ENCODE data around the gene WNT5B. TPM values are rescaled to one million over a fixed set of nuclear protein-coding genes. Genes with fewer than 3 reads are reported as not detected.

Gene WNT5B
- total RNA-seq (2014; rRNA removed; shearing (Covaris generic)), result 0.53 and 0.69 TPM in 2 replicates
- polyA plus RNA-seq (2015; cell fraction: cytosol; rRNA removed), result 0.79 and 3.4 TPM in 2 replicates
- polyA plus RNA-seq (2015; cell fraction: nucleus; rRNA removed), result not detected in 2 replicates

- DNase-seq (ENCODE audit: low read depth, low spot score), result no peak
- in situ Hi-C loops (cut with HindIII; ENCODE audit: low pct_unique_long_range_greater_than_20kb, low sequenced_read_pairs), result no loop called here
Measured at GRCh38 chr12:1628666-1629337, at the start of gene WNT5B. TSS of gene WNT5B (plus strand) at chr12:1629231. CDS start at chr12:1631355, 2,124 bp downstream.

GRCh38 chr12:1579651-1580435 lies 49.2 kb upstream of the WNT5B start:
- in situ Hi-C loops (cut with HindIII; ENCODE audit: low pct_unique_long_range_greater_than_20kb, low sequenced_read_pairs), result no loop called here

GRCh38 chr12:1580526-1580925 lies 48.5 kb upstream of the WNT5B start:
- DNase-seq (ENCODE audit: low read depth, low spot score), result no peak
- in situ Hi-C loops (cut with HindIII; ENCODE audit: low pct_unique_long_range_greater_than_20kb, low sequenced_read_pairs), result no loop called here

More at GRCh38 chr12:1579651-1580435, 49.2 kb upstream of the WNT5B start:
- no peak for DNase-seq (ENCODE audit: low read depth, low spot score)

GRCh38 chr12:1581973-1582708 lies 46.9 kb upstream of the WNT5B start:
- DNase-seq (ENCODE audit: low read depth, low spot score), result no peak
- in situ Hi-C loops (cut with HindIII; ENCODE audit: low pct_unique_long_range_greater_than_20kb, low sequenced_read_pairs), result no loop called here

GRCh38 chr12:1582709-1583050 lies 46.4 kb upstream of the WNT5B start:
- DNase-seq (ENCODE audit: low read depth, low spot score), result no peak
- in situ Hi-C loops (cut with HindIII; ENCODE audit: low pct_unique_long_range_greater_than_20kb, low sequenced_read_pairs), result no loop called here

- in situ Hi-C loops (cut with HindIII; ENCODE audit: low pct_unique_long_range_greater_than_20kb, low sequenced_read_pairs), result no loop called here
- peak; percentile 84 for DNase-seq (ENCODE audit: low read depth, low spot score)
Measured at GRCh38 chr12:1583421-1584078, 45.5 kb upstream of the WNT5B start.

GRCh38 chr12:1584326-1584725 lies 44.7 kb upstream of the WNT5B start:
- DNase-seq (ENCODE audit: low read depth, low spot score), result no peak

GRCh38 chr12:1587927-1588574 lies 41.0 kb upstream of the WNT5B start:
- DNase-seq (ENCODE audit: low read depth, low spot score), result no peak
- in situ Hi-C loops (cut with HindIII; ENCODE audit: low pct_unique_long_range_greater_than_20kb, low sequenced_read_pairs), result no loop called here

More at GRCh38 chr12:1584326-1584725, 44.7 kb upstream of the WNT5B start:
- in situ Hi-C loops (cut with HindIII; ENCODE audit: low pct_unique_long_range_greater_than_20kb, low sequenced_read_pairs), result no loop called here

- in situ Hi-C loops (cut with HindIII; ENCODE audit: low pct_unique_long_range_greater_than_20kb, low sequenced_read_pairs), result no loop called here
- DNase-seq (ENCODE audit: low read depth, low spot score), result no peak
Measured at GRCh38 chr12:1588575-1588947, 40.5 kb upstream of the WNT5B start.

GRCh38 chr12:1590221-1590979 lies 38.6 kb upstream of the WNT5B start:
- DNase-seq (ENCODE audit: low read depth, low spot score), result no peak
- in situ Hi-C loops (cut with HindIII; ENCODE audit: low pct_unique_long_range_greater_than_20kb, low sequenced_read_pairs), result no loop called here

- DNase-seq (ENCODE audit: low read depth, low spot score), result no peak
- in situ Hi-C loops (cut with HindIII; ENCODE audit: low pct_unique_long_range_greater_than_20kb, low sequenced_read_pairs), result no loop called here
Measured at GRCh38 chr12:1591034-1591433, 38.0 kb upstream of the WNT5B start.

- in situ Hi-C loops (cut with HindIII; ENCODE audit: low pct_unique_long_range_greater_than_20kb, low sequenced_read_pairs), result no loop called here
- peak; percentile 45 for DNase-seq (ENCODE audit: low read depth, low spot score)
Measured at GRCh38 chr12:1591543-1591942, 37.5 kb upstream of the WNT5B start.

GRCh38 chr12:1592444-1593173 lies 36.4 kb upstream of the WNT5B start:
- no peak for DNase-seq (ENCODE audit: low read depth, low spot score)

GRCh38 chr12:1593174-1594005 lies 35.6 kb upstream of the WNT5B start:
- no peak for DNase-seq (ENCODE audit: low read depth, low spot score)
- in situ Hi-C loops (cut with HindIII; ENCODE audit: low pct_unique_long_range_greater_than_20kb, low sequenced_read_pairs), result no loop called here

More at GRCh38 chr12:1592444-1593173, 36.4 kb upstream of the WNT5B start:
- in situ Hi-C loops (cut with HindIII; ENCODE audit: low pct_unique_long_range_greater_than_20kb, low sequenced_read_pairs), result no loop called here

GRCh38 chr12:1594006-1594260 lies 35.1 kb upstream of the WNT5B start:
- in situ Hi-C loops (cut with HindIII; ENCODE audit: low pct_unique_long_range_greater_than_20kb, low sequenced_read_pairs), result no loop called here
- peak; percentile 59 for DNase-seq (ENCODE audit: low read depth, low spot score)
